ENCODE results near the gene SEMA6D.

DNA sequence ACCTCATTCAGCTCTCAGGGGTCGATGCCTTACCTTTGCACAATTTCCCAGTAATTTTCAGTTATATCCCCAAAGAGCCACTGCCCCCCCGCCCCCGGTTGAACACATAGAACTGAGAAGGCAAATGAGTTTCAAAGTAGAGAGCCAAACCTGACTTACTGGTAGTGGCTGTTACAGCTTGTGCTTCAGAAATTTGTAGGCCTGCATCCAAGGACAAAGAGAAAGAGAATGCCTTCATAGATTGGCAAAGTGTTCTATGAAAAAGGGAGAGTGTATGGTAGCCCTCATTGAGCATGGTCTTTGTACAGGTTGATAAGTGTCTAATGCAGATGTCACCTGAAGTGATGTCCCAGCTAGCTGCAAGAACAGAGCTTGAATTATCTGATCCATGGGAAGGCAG lies 13.9 kb downstream of the SEMA6D start:
- no peak for TF ChIP-seq CTCF (IDR thresholded peaks at IDR 0.05; ENCODE audit: low read depth, low read length, poor library complexity, severe bottlenecking)
- no peak for TF ChIP-seq EZH2phosphoT487 (IDR thresholded peaks at IDR 0.05; ENCODE audit: borderline replicate concordance, low read length)
